Memory B cell (primary cell): Measurements from ENCODE around the gene ZGRF1.
"Not testable (repeated sequence)": the region's sequence is repeated elsewhere in the genome, so short reads cannot be mapped to it uniquely, and the experiment has no call there.

Experiments
- ATAC-seq: fragments of 150-1000 bp; cut with Tn5 transposase; 2 replicates; pipeline ENCODE4 v1.10.0; 2021; ENCODE audit warnings: low read depth, mild to moderate bottlenecking, moderate library complexity
- DNase-seq, 2 donors: peaks; one replicate each; pipeline ENCODE4 v3.0.0; 2022; ENCODE audit warnings: low spot score in 2 of 2
- H3K27ac Mint-ChIP-seq: one replicate; pipeline ENCODE4 v1.8.0; 2022; ENCODE audit warnings: mild to moderate bottlenecking, moderate library complexity, mixed read lengths
- H3K27me3 Mint-ChIP-seq: one replicate; pipeline ENCODE4 v1.8.0; 2022; ENCODE audit warnings: mixed read lengths
- H3K36me3 Mint-ChIP-seq: one replicate; pipeline ENCODE4 v1.8.0; 2022; ENCODE audit warnings: mild to moderate bottlenecking, mixed read lengths
- H3K4me1 Mint-ChIP-seq: one replicate; pipeline ENCODE4 v1.8.0; 2022; ENCODE audit warnings: mixed read lengths
- H3K4me3 Mint-ChIP-seq: one replicate; pipeline ENCODE4 v1.8.0; 2022; ENCODE audit warnings: mild to moderate bottlenecking, moderate library complexity, mixed read lengths
- H3K9me3 Mint-ChIP-seq: one replicate; pipeline ENCODE4 v1.8.0; 2022; ENCODE audit warnings: mixed read lengths

The ZGRF1 gene

GRCh38 chr4:112636688-112637551, at the start of gene ZGRF1, which contains the start of gene LARP7:
Gene ZGRF1, minus strand, starts transcription at chr4:112636909. Its CDS starts 3,733 bp downstream, at chr4:112633176.
Gene LARP7, plus strand, starts transcription at chr4:112637143. Its CDS starts 7,527 bp downstream, at chr4:112644670.
- Mint-ChIP-seq H3K9me3 (no peaks in the 10 kb centered on the region), H3K4me3 (no peak within 1 kb of the TSS), H3K27me3 (no peaks in the 10 kb centered on the region), H3K4me1 (peaks cover 19% of the 10 kb centered on the region), H3K27ac (no peak within 1 kb of the TSS), H3K36me3 (peaks cover 8% of the 10 kb centered on the region)
- peak; percentile 86 for ATAC-seq
- peak; percentile 96 to 98 for DNase-seq

GRCh38 chr4:112680996-112681395, 44.3 kb upstream of the ZGRF1 start:
- no peak for ATAC-seq
- Mint-ChIP-seq H3K27me3 (peaks cover 1% of the 10 kb centered on the region), H3K4me3 (no peak overlapping the region), H3K36me3 (no peaks in the 10 kb centered on the region), H3K4me1 (no peaks in the 10 kb centered on the region), H3K9me3 (no peaks in the 10 kb centered on the region), H3K27ac (no peak overlapping the region)
- no peak for DNase-seq

GRCh38 chr4:112677519-112678091, 40.9 kb upstream of the ZGRF1 start:
- DNase-seq (no peak), ATAC-seq (no peak)
- no peaks in the 10 kb centered on the region for H3K36me3 Mint-ChIP-seq

GRCh38 chr4:112674376-112674775, 37.7 kb upstream of the ZGRF1 start:
- H3K27me3 Mint-ChIP-seq: no peaks in the 10 kb centered on the region
- H3K36me3 Mint-ChIP-seq: peaks cover 2% of the 10 kb centered on the region
- DNase-seq (no peak), ATAC-seq (no peak)
- no peak overlapping the region for H3K27ac Mint-ChIP-seq
- H3K4me1 Mint-ChIP-seq: peaks cover 2% of the 10 kb centered on the region
- no peaks in the 10 kb centered on the region for H3K9me3 Mint-ChIP-seq
- no peak overlapping the region for H3K4me3 Mint-ChIP-seq

More at GRCh38 chr4:112677519-112678091, 40.9 kb upstream of the ZGRF1 start:
- H3K4me3 Mint-ChIP-seq: no peak overlapping the region
- H3K4me1 Mint-ChIP-seq: peaks cover 2% of the 10 kb centered on the region
- H3K27ac Mint-ChIP-seq: no peak overlapping the region
- no peaks in the 10 kb centered on the region for H3K9me3 Mint-ChIP-seq
- H3K27me3 Mint-ChIP-seq: no peaks in the 10 kb centered on the region

GRCh38 chr4:112673686-112674085, 37.0 kb upstream of the ZGRF1 start:
- ATAC-seq: no peak
- no peak overlapping the region for H3K4me3 Mint-ChIP-seq

GRCh38 chr4:112673076-112673475, 36.4 kb upstream of the ZGRF1 start:
- Mint-ChIP-seq H3K4me3 (no peak overlapping the region), H3K4me1 (peaks cover 2% of the 10 kb centered on the region), H3K9me3 (no peaks in the 10 kb centered on the region), H3K27ac (no peak overlapping the region), H3K36me3 (peaks cover 3% of the 10 kb centered on the region), H3K27me3 (no peaks in the 10 kb centered on the region)
- ATAC-seq: no peak
- no peak for DNase-seq

More at GRCh38 chr4:112673686-112674085, 37.0 kb upstream of the ZGRF1 start:
- peaks cover 2% of the 10 kb centered on the region for H3K4me1 Mint-ChIP-seq
- no peaks in the 10 kb centered on the region for H3K9me3 Mint-ChIP-seq
- H3K27ac Mint-ChIP-seq: no peak overlapping the region
- H3K27me3 Mint-ChIP-seq: no peaks in the 10 kb centered on the region
- no peak for DNase-seq
- H3K36me3 Mint-ChIP-seq: peaks cover 2% of the 10 kb centered on the region

GRCh38 chr4:112668131-112668530, 31.4 kb upstream of the ZGRF1 start:
- Mint-ChIP-seq H3K27me3 (no peaks in the 10 kb centered on the region), H3K27ac (no peak overlapping the region), H3K4me3 (no peak overlapping the region), H3K36me3 (peaks cover 7% of the 10 kb centered on the region), H3K9me3 (no peaks in the 10 kb centered on the region), H3K4me1 (no peaks in the 10 kb centered on the region)
- ATAC-seq: no peak
- DNase-seq: no peak

GRCh38 chr4:112664611-112665010, 27.9 kb upstream of the ZGRF1 start:
- DNase-seq (no peak), ATAC-seq (no peak)
- Mint-ChIP-seq H3K27ac (no peak overlapping the region), H3K36me3 (peaks cover 6% of the 10 kb centered on the region), H3K27me3 (no peaks in the 10 kb centered on the region), H3K4me3 (no peak overlapping the region), H3K4me1 (no peaks in the 10 kb centered on the region), H3K9me3 (no peaks in the 10 kb centered on the region)

GRCh38 chr4:112656115-112656514, 19.4 kb upstream of the ZGRF1 start:
- not testable (repeated sequence) for H3K4me3 Mint-ChIP-seq, ATAC-seq, DNase-seq, H3K4me1 Mint-ChIP-seq, H3K27ac Mint-ChIP-seq, H3K27me3 Mint-ChIP-seq, H3K9me3 Mint-ChIP-seq
- H3K36me3 Mint-ChIP-seq: peaks cover 11% of the 10 kb centered on the region

GRCh38 chr4:112655270-112655669, 18.6 kb upstream of the ZGRF1 start:
- H3K4me3 Mint-ChIP-seq: no peak overlapping the region
- DNase-seq (no peak), ATAC-seq (no peak)
- no peak overlapping the region for H3K27ac Mint-ChIP-seq
- peaks cover 12% of the 10 kb centered on the region for H3K36me3 Mint-ChIP-seq
- H3K9me3 Mint-ChIP-seq: no peaks in the 10 kb centered on the region
- H3K4me1 Mint-ChIP-seq: no peaks in the 10 kb centered on the region
- H3K27me3 Mint-ChIP-seq: no peaks in the 10 kb centered on the region

- no peak for DNase-seq
- H3K27me3 Mint-ChIP-seq: no peaks in the 10 kb centered on the region
- no peak overlapping the region for H3K27ac Mint-ChIP-seq
- no peak for ATAC-seq
- H3K36me3 Mint-ChIP-seq: peaks cover 12% of the 10 kb centered on the region
- no peak overlapping the region for H3K4me3 Mint-ChIP-seq
- H3K9me3 Mint-ChIP-seq: no peaks in the 10 kb centered on the region
- H3K4me1 Mint-ChIP-seq: no peaks in the 10 kb centered on the region
Observed at GRCh38 chr4:112652216-112652615, 15.5 kb upstream of the ZGRF1 start.

- Mint-ChIP-seq H3K9me3 (no peaks in the 10 kb centered on the region), H3K4me1 (no peaks in the 10 kb centered on the region), H3K4me3 (no peak overlapping the region), H3K27me3 (no peaks in the 10 kb centered on the region), H3K27ac (no peak overlapping the region), H3K36me3 (peaks cover 16% of the 10 kb centered on the region)
- no peak for DNase-seq
- no peak for ATAC-seq
Observed at GRCh38 chr4:112651641-112652040, 14.9 kb upstream of the ZGRF1 start.

- H3K4me3 Mint-ChIP-seq: no peak overlapping the region
- ATAC-seq: no peak
Observed at GRCh38 chr4:112650332-112650731, 13.6 kb upstream of the ZGRF1 start.

GRCh38 chr4:112649055-112649408, 12.3 kb upstream of the ZGRF1 start:
- Mint-ChIP-seq H3K36me3 (peaks cover 16% of the 10 kb centered on the region), H3K27me3 (no peaks in the 10 kb centered on the region), H3K4me1 (no peaks in the 10 kb centered on the region), H3K9me3 (no peaks in the 10 kb centered on the region), H3K4me3 (no peak overlapping the region), H3K27ac (no peak overlapping the region)
- ATAC-seq (no peak), DNase-seq (no peak)

More at GRCh38 chr4:112650332-112650731, 13.6 kb upstream of the ZGRF1 start:
- no peak for DNase-seq
- Mint-ChIP-seq H3K27ac (no peak overlapping the region), H3K36me3 (peaks cover 17% of the 10 kb centered on the region), H3K9me3 (no peaks in the 10 kb centered on the region), H3K27me3 (no peaks in the 10 kb centered on the region), H3K4me1 (no peaks in the 10 kb centered on the region)
